Measurements from ENCODE around the gene INPP5K. TPM values are rescaled to one million over a fixed set of nuclear protein-coding genes. Genes with fewer than 3 reads are reported as not detected.
A peak's percentile ranks its signal among the peaks of the same experiment; 100 is the strongest.
"Not testable (repeated sequence)": the region's sequence is repeated elsewhere in the genome, so short reads cannot be mapped to it uniquely, and the experiment has no call there.

INPP5K gene
- total RNA-seq, 2 donors from 2014 or later, result 29.7 to 30.1 TPM

GRCh38 chr17:1552932-1553331 lies 36.5 kb upstream of the INPP5K start:
- no peak for DNase-seq
- intact Hi-C loops (cut with DNase I), result no loop called here
- ATAC-seq, result no peak

- intact Hi-C loops (cut with DNase I), result no loop called here
- no peak for ATAC-seq
- no peak for DNase-seq
Measured at GRCh38 chr17:1551741-1552140, 35.3 kb upstream of the INPP5K start.

- no peak for ATAC-seq
- DNase-seq, result no peak
- intact Hi-C loops (cut with DNase I), result no loop called here
Measured at GRCh38 chr17:1548032-1548431, 31.6 kb upstream of the INPP5K start.

- no peak for ATAC-seq
Measured at GRCh38 chr17:1546292-1546922, 30.0 kb upstream of the INPP5K start.

GRCh38 chr17:1545618-1546017 lies 29.2 kb upstream of the INPP5K start:
- intact Hi-C loops (cut with DNase I), result no loop called here
- DNase-seq (no peak), ATAC-seq (no peak)

More at GRCh38 chr17:1546292-1546922, 30.0 kb upstream of the INPP5K start:
- intact Hi-C loops (cut with DNase I), result no loop called here
- DNase-seq, result no peak

- intact Hi-C loops (cut with DNase I), result no loop called here
- no peak for ATAC-seq
- DNase-seq, result peak; percentile 6
Measured at GRCh38 chr17:1542316-1542715, 25.9 kb upstream of the INPP5K start.

- DNase-seq, result peak; percentile 7
- ATAC-seq, result no peak
- intact Hi-C loops (cut with DNase I), result no loop called here
Measured at GRCh38 chr17:1541367-1541904, 25.0 kb upstream of the INPP5K start.

GRCh38 chr17:1539811-1540210 lies 23.4 kb upstream of the INPP5K start:
- DNase-seq (peak; percentile 15), ATAC-seq (no peak)
- intact Hi-C loops (cut with DNase I), result no loop called here

- intact Hi-C loops (cut with DNase I), result no loop called here
- DNase-seq (no peak), ATAC-seq (no peak)
Measured at GRCh38 chr17:1535737-1536136, 19.3 kb upstream of the INPP5K start.

GRCh38 chr17:1533661-1534325 lies 17.4 kb upstream of the INPP5K start:
- ATAC-seq, result peak; percentile 26 to 76
- intact Hi-C loops (cut with DNase I), result no loop called here
- DNase-seq, result peak; percentile 15

GRCh38 chr17:1532836-1533602 lies 16.6 kb upstream of the INPP5K start:
- no peak for DNase-seq
- peak; percentile 45 to 49 for ATAC-seq
- intact Hi-C loops (cut with DNase I), result no loop called here

GRCh38 chr17:1529863-1530262 lies 13.5 kb upstream of the INPP5K start:
- intact Hi-C loops (cut with DNase I), result no loop called here
- no peak for ATAC-seq
- DNase-seq, result no peak

GRCh38 chr17:1526876-1527275 lies 10.5 kb upstream of the INPP5K start:
- intact Hi-C loops (cut with DNase I); ATAC-seq: not testable (repeated sequence)

GRCh38 chr17:1522626-1523025 lies 6.2 kb upstream of the INPP5K start:
- intact Hi-C loops (cut with DNase I), result no loop called here
- ATAC-seq, result no peak
- no peak for DNase-seq

More at GRCh38 chr17:1526876-1527275, 10.5 kb upstream of the INPP5K start:
- not testable (repeated sequence) for DNase-seq

GRCh38 chr17:1521086-1521640 lies 4.8 kb upstream of the INPP5K start:
- intact Hi-C loops (cut with DNase I), result no loop called here
- no peak for ATAC-seq

GRCh38 chr17:1519678-1520077 lies 3.3 kb upstream of the INPP5K start:
- intact Hi-C loops (cut with DNase I), result loop anchor here (5.0 to 10.0 kb wide), 4 partner anchors 65 to 245 kb away; partner anchors contain the start of genes BHLHA9 (in 1 of the 2), CRK (in 1 of the 2) and TRARG1 (in 1 of the 2)
- DNase-seq (no peak), ATAC-seq (no peak)

More at GRCh38 chr17:1521086-1521640, 4.8 kb upstream of the INPP5K start:
- no peak for DNase-seq

- ATAC-seq (no peak), DNase-seq (no peak)
- intact Hi-C loops (cut with DNase I), result loop anchor here (5.0 to 10.0 kb wide), 4 partner anchors 64 to 244 kb away; partner anchors contain the start of genes BHLHA9 (in 1 of the 2), CRK (in 1 of the 2) and TRARG1 (in 1 of the 2)
Measured at GRCh38 chr17:1518410-1518809, 2.0 kb upstream of the INPP5K start.

- intact Hi-C loops (cut with DNase I), result loop anchor here (2.0 to 10.0 kb wide), 5 partner anchors 61 to 241 kb away; partner anchors contain the start of genes BHLHA9 (in 1 of the 2), CRK (in 1 of the 2) and TRARG1 (in 1 of the 2)
- ATAC-seq (peak; percentile 54 to 60), DNase-seq (peak; percentile 59)
Measured at GRCh38 chr17:1515640-1516387, 598 bp downstream of the INPP5K start.

Data from left cardiac atrium (tissue), 4 donors.